PFSK-1 (cell line): ENCODE measurements around the gene N4BP2.

Experiments used
- SIN3A ChIP-seq: IDR thresholded peaks from 2 replicates; pipeline ENCODE4 v1.6.1; 2012; ENCODE audit warnings: mild to moderate bottlenecking, low read length, moderate library complexity, borderline replicate concordance; ENCODE audit not compliant: insufficient read depth
- TAF1 ChIP-seq: IDR thresholded peaks from 2 replicates; pipeline ENCODE4 v1.6.1; 2012; ENCODE audit warnings: low read length, control low read depth, borderline replicate concordance; ENCODE audit not compliant: insufficient read depth

GRCh38 chr4:40190465-40190864 is 133.8 kb downstream of the N4BP2 start:
- TF ChIP-seq TAF1 (no peak), SIN3A (no peak)
